Measurements from ENCODE around the gene NUAK1. TPM values are rescaled to one million over a fixed set of nuclear protein-coding genes. Genes with fewer than 3 reads are reported as not detected.

NUAK1 gene
- total RNA-seq, 4 donors from 2014 or later, result 9.4 to 56.8 (median 26.8) TPM

GRCh38 chr12:106074361-106074705, 64.4 kb downstream of the NUAK1 start:
- Histone ChIP-seq H3K4me3 (no peak overlapping the region), H3K4me1 (peaks cover 22 to 27% of the 10 kb centered on the region in 2 donors), H3K27me3 (no peaks in the 10 kb centered on the region), H3K36me3 (no peaks in the 10 kb centered on the region), H3K9me3 (no peaks in the 10 kb centered on the region), H3K27ac (peak overlapping the region; percentile 57 to 59)
- no peak for DNase-seq
- intact Hi-C loops (cut with DNase I; ENCODE audit: low total_unique reads), result loop anchor here (10.0 kb wide), 1 partner anchor 60 kb away; the partner anchor contains the start of gene NUAK1
- TF ChIP-seq POLR2A (IDR thresholded peaks at IDR 0.05) (no peak), CTCF (IDR thresholded peaks at IDR 0.05) (no peak)

- Histone ChIP-seq H3K27ac (peak overlapping the region; percentile 72 to 74), H3K4me1 (peaks cover 18 to 27% of the 10 kb centered on the region in 2 donors)
Measured at GRCh38 chr12:106073179-106073578, 65.6 kb downstream of the NUAK1 start.

GRCh38 chr12:106072751-106073150, 66.0 kb downstream of the NUAK1 start:
- no peak overlapping the region for H3K4me3 ChIP-seq
- H3K36me3 ChIP-seq, result no peaks in the 10 kb centered on the region
- intact Hi-C loops (cut with DNase I; ENCODE audit: low total_unique reads), result loop anchor here (10.0 kb wide), 1 partner anchor 62 kb away; the partner anchor contains the start of gene NUAK1
- peak overlapping the region; percentile 72 to 74 for H3K27ac ChIP-seq
- H3K4me1 ChIP-seq, result peaks cover 18 to 27% of the 10 kb centered on the region in 2 donors
- TF ChIP-seq CTCF (IDR thresholded peaks at IDR 0.05) (no peak), POLR2A (IDR thresholded peaks at IDR 0.05) (no peak)
- DNase-seq, result no peak
- H3K27me3 ChIP-seq, result no peaks in the 10 kb centered on the region
- no peaks in the 10 kb centered on the region for H3K9me3 ChIP-seq

More at GRCh38 chr12:106073179-106073578, 65.6 kb downstream of the NUAK1 start:
- Histone ChIP-seq H3K27me3 (no peaks in the 10 kb centered on the region), H3K9me3 (no peaks in the 10 kb centered on the region), H3K36me3 (no peaks in the 10 kb centered on the region), H3K4me3 (no peak overlapping the region)
- intact Hi-C loops (cut with DNase I; ENCODE audit: low total_unique reads), result loop anchor here (10.0 kb wide), 1 partner anchor 62 kb away; the partner anchor contains the start of gene NUAK1
- no peak for DNase-seq
- TF ChIP-seq CTCF (IDR thresholded peaks at IDR 0.05) (no peak), POLR2A (IDR thresholded peaks at IDR 0.05) (no peak)

GRCh38 chr12:106071686-106072085, 67.1 kb downstream of the NUAK1 start:
- peaks cover 18 to 27% of the 10 kb centered on the region in 2 donors for H3K4me1 ChIP-seq
- intact Hi-C loops (cut with DNase I; ENCODE audit: low total_unique reads), result loop anchor here (10.0 kb wide), 1 partner anchor 63 kb away; the partner anchor contains the start of gene NUAK1

More at GRCh38 chr12:106071686-106072085, 67.1 kb downstream of the NUAK1 start:
- Histone ChIP-seq H3K27me3 (no peaks in the 10 kb centered on the region), H3K36me3 (no peaks in the 10 kb centered on the region), H3K9me3 (no peaks in the 10 kb centered on the region), H3K4me3 (no peak overlapping the region), H3K27ac (peak overlapping the region; percentile 72 to 74)
- DNase-seq, result peak in 1 of 2 donors; percentile 71
- TF ChIP-seq POLR2A (IDR thresholded peaks at IDR 0.05) (no peak), CTCF (IDR thresholded peaks at IDR 0.05) (no peak)
